Neutrophil (primary cell): Measurements from ENCODE around the gene CRAMP1.

Experiments
- H3K27ac ChIP-seq: fragments of 200-600 bp; sonication (generic); 2 replicates; pipeline ENCODE4 v1.5.1; 2016; ENCODE audit warnings: mild to moderate bottlenecking, moderate library complexity
- H3K27me3 ChIP-seq: fragments of 200-600 bp; sonication (generic); 2 replicates; pipeline ENCODE4 v1.6.0; 2016; ENCODE audit warnings: mild to moderate bottlenecking
- H3K36me3 ChIP-seq: fragments of 200-600 bp; sonication (generic); 2 replicates; pipeline ENCODE4 v1.5.1; 2017
- H3K4me1 ChIP-seq, 2 experiments: fragments of 200-600 bp in 1 of 2; sonication (generic) in 1 of 2; 1 replicate in 1 of 2; 2 replicates in 1 of 2; pipeline versions ENCODE4 v1.5.1 to v1.6.1; 2013 to 2016; ENCODE audit warnings: low read depth in 1 of 2, low read length in 1 of 2, mild to moderate bottlenecking in 1 of 2, moderate library complexity in 1 of 2; ENCODE audit not compliant: control insufficient read depth in 1 of 2, insufficient read depth in 1 of 2
- H3K4me3 ChIP-seq, 2 experiments: fragments of 200-600 bp in 1 of 2; sonication (generic) in 1 of 2; 1 replicate in 1 of 2; 2 replicates in 1 of 2; pipeline ENCODE4 v1.5.1; 2013 to 2016; ENCODE audit warnings: low read depth in 1 of 2, low read length in 1 of 2, mild to moderate bottlenecking in 1 of 2, moderate library complexity in 1 of 2
- H3K9me3 ChIP-seq: fragments of 200-600 bp; sonication (generic); 2 replicates; pipeline ENCODE4 v1.5.1; 2016
- CTCF ChIP-seq: fragments of 200-600 bp; sonication (generic); IDR thresholded peaks from 2 replicates; pipeline ENCODE4 v1.5.1; 2016; ENCODE audit warnings: antibody characterized with exemption

Gene CRAMP1

DNA sequence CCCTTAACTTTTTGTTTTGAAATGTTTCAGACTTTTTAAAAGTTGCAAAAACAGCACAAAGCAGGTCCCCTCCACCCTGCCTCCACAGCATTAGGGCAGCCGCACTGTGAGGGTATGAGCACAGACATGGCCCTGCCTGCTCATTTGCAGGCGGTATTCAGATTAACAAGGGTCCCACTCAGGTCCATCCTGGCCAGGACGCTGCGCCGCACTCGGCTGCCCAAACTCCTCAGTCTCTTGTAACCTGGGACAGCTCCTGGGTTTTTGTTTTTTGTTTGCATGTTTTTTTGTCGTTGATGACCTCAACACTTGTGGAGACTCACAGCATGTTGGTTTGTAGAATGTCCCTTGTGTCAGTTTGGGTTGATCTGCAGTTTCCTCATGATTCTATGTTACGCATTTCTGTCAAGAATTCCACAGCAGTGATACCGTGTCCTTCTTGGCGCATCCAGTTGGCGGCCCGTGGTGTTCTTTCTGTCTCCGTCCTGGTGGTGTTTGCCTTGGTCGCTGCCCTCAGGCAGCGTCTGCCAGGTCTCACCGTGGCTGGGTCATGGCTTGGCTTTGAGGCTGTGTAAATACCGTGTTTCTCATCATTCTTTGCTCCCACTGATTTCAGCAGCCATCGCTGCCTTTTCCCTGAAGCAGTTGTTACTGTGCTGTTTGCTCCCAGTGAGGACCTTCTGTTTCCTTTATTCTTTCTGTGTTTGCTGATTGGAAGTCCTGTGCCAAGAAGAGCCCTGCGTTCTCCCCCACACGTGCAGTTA lies 18.5 kb downstream of the CRAMP1 start:
- Histone ChIP-seq H3K4me3 (no peak overlapping the region), H3K36me3 (peaks cover 74% of the 10 kb centered on the region), H3K27ac (no peak overlapping the region), H3K9me3 (no peaks in the 10 kb centered on the region), H3K4me1 (no peaks in the 10 kb centered on the region), H3K27me3 (no peaks in the 10 kb centered on the region)
- TF ChIP-seq CTCF, result no peak

GRCh38 chr16:1631230-1631629 lies 19.1 kb downstream of the CRAMP1 start:
- H3K4me1 ChIP-seq, result no peaks in the 10 kb centered on the region
- no peaks in the 10 kb centered on the region for H3K9me3 ChIP-seq
- no peak for TF ChIP-seq CTCF
- H3K27ac ChIP-seq, result no peak overlapping the region
- H3K27me3 ChIP-seq, result no peaks in the 10 kb centered on the region
- peaks cover 72% of the 10 kb centered on the region for H3K36me3 ChIP-seq
- no peak overlapping the region for H3K4me3 ChIP-seq

GRCh38 chr16:1631931-1632637 lies 19.9 kb downstream of the CRAMP1 start:
- Histone ChIP-seq H3K9me3 (no peaks in the 10 kb centered on the region), H3K36me3 (peaks cover 63% of the 10 kb centered on the region), H3K4me1 (no peaks in the 10 kb centered on the region), H3K27me3 (no peaks in the 10 kb centered on the region), H3K27ac (no peak overlapping the region), H3K4me3 (no peak overlapping the region)
- TF ChIP-seq CTCF, result no peak

- Histone ChIP-seq H3K36me3 (peaks cover 61% of the 10 kb centered on the region), H3K27ac (no peak overlapping the region), H3K4me1 (no peaks in the 10 kb centered on the region)
These were observed 20.4 kb downstream of the CRAMP1 start for GRCh38 chr16:1632638-1632970.

GRCh38 chr16:1633310-1633709 lies 21.1 kb downstream of the CRAMP1 start:
- TF ChIP-seq CTCF, result no peak
- no peak overlapping the region for H3K27ac ChIP-seq
- no peaks in the 10 kb centered on the region for H3K4me1 ChIP-seq
- peaks cover 67% of the 10 kb centered on the region for H3K36me3 ChIP-seq
- no peak overlapping the region for H3K4me3 ChIP-seq
- H3K9me3 ChIP-seq, result no peaks in the 10 kb centered on the region
- H3K27me3 ChIP-seq, result no peaks in the 10 kb centered on the region

More at GRCh38 chr16:1632638-1632970, 20.4 kb downstream of the CRAMP1 start:
- no peaks in the 10 kb centered on the region for H3K27me3 ChIP-seq
- H3K9me3 ChIP-seq, result no peaks in the 10 kb centered on the region
- H3K4me3 ChIP-seq, result no peak overlapping the region
- no peak for TF ChIP-seq CTCF
